Uterus (tissue), 2 donors: ENCODE measurements around the gene ZNF865.

ENCODE experiments used
- POLR2A ChIP-seq, 2 donors: fragments of 450-650 bp; IDR thresholded peaks; one replicate each; pipeline ENCODE4 v1.6.1; 2016; ENCODE audit warnings: antibody characterized with exemption in 2 of 2, mild to moderate bottlenecking in 1 of 2, moderate library complexity in 1 of 2
- TF ChIP-seq, protein P1 (sequence below), 4 experiments: fragments of 200-600 bp in 2 of 4; fragments of 450-650 bp in 2 of 4; sonication (generic) in 2 of 4; IDR thresholded peaks; one replicate each; pipeline ENCODE4 v1.5.1; 2016 to 2019; ENCODE audit warnings: antibody characterized with exemption in 4 of 4, mild to moderate bottlenecking in 2 of 4, moderate library complexity in 1 of 4

GRCh38 chr19:55590617-55591016 is 14.8 kb upstream of the ZNF865 start:
- TF ChIP-seq, protein P1, sequence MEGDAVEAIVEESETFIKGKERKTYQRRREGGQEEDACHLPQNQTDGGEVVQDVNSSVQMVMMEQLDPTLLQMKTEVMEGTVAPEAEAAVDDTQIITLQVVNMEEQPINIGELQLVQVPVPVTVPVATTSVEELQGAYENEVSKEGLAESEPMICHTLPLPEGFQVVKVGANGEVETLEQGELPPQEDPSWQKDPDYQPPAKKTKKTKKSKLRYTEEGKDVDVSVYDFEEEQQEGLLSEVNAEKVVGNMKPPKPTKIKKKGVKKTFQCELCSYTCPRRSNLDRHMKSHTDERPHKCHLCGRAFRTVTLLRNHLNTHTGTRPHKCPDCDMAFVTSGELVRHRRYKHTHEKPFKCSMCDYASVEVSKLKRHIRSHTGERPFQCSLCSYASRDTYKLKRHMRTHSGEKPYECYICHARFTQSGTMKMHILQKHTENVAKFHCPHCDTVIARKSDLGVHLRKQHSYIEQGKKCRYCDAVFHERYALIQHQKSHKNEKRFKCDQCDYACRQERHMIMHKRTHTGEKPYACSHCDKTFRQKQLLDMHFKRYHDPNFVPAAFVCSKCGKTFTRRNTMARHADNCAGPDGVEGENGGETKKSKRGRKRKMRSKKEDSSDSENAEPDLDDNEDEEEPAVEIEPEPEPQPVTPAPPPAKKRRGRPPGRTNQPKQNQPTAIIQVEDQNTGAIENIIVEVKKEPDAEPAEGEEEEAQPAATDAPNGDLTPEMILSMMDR (IDR thresholded peaks at IDR 0.05): no peak
- TF ChIP-seq POLR2A (IDR thresholded peaks at IDR 0.05): no peak
